SH-SY5Y (cell line): ENCODE results near the gene COMMD9.

Experiments
- GATA2 ChIP-seq: IDR thresholded peaks from 2 replicates; pipeline ENCODE4 v1.6.1; 2011; ENCODE audit warnings: mild to moderate bottlenecking, low read depth, low read length
- GATA3 ChIP-seq: IDR thresholded peaks from 2 replicates; pipeline ENCODE4 v1.6.1; 2011; ENCODE audit warnings: low read depth, mild to moderate bottlenecking, low read length, moderate library complexity

DNA sequence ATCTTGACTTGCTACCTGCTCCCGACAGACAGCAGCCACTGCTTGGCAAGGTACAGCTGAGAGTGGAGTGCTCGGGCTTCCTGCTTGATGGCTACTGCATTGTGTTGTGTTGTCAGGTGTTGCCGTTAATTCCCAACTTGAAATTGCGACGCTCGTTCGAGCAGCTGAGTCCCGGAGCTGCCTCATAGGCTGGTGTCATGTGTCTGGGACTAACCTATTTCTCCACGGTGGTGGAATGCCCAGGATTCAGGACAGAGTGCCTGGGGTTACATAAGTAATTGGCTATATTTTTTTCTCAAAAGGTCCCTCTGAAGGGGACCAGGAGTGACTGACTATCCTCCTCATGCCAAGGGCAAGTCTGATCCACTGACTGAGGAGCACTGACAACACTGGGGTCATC lies 18.5 kb downstream of the COMMD9 start:
- TF ChIP-seq GATA3 (no peak), GATA2 (no peak)
